Ascending aorta (tissue), 2 donors: Measurements from ENCODE around the gene SCRN1. TPM values are rescaled to one million over a fixed set of nuclear protein-coding genes. Genes with fewer than 3 reads are reported as not detected.

Source experiments
- DNase-seq, 2 donors: peaks; one replicate each; pipeline ENCODE4 v3.0.0-alpha.2; 2019; ENCODE audit warnings: low spot score in 2 of 2
- H3K27ac ChIP-seq, 2 donors: fragments of 200-600 bp; sonication (generic); one replicate each; pipeline ENCODE4 v1.5.1; 2016 to 2017; ENCODE audit warnings: mild to moderate bottlenecking in 1 of 2
- H3K27me3 ChIP-seq: fragments of 200-600 bp; sonication (generic); one replicate; pipeline ENCODE4 v1.5.1; 2017
- H3K36me3 ChIP-seq, 2 donors: fragments of 200-600 bp; sonication (generic); one replicate each; pipeline ENCODE4 v1.5.1; 2016
- H3K4me1 ChIP-seq, 2 donors: fragments of 200-600 bp; sonication (generic); one replicate each; pipeline ENCODE4 v1.5.1; 2016 to 2017; ENCODE audit warnings: mild to moderate bottlenecking in 1 of 2
- H3K4me3 ChIP-seq, 2 donors: fragments of 200-600 bp; sonication (generic); one replicate each; pipeline ENCODE4 v1.5.1; 2016 to 2017; ENCODE audit warnings: mild to moderate bottlenecking in 1 of 2
- H3K9me3 ChIP-seq, 2 donors: fragments of 200-600 bp; sonication (generic); one replicate each; pipeline ENCODE4 v1.5.1; 2016
- intact Hi-C: fragments of 100-400 bp; cut with DNase I; formaldehyde crosslinking; loops from one replicate; pipeline ENCODE4 v1.15.1; 2023
- total RNA-seq: library from RNA; depleted of rRNA; stranded (reverse); fragments of >200 nt; gene quantifications from one replicate; pipeline ENCODE4 v1.1.0, GENCODE V29; 2016
- TF ChIP-seq, protein P1 (sequence below), 3 experiments: fragments of 200-600 bp in 2 of 3; fragments of 450-650 bp in 1 of 3; sonication (generic) in 2 of 3; IDR thresholded peaks; one replicate each; pipeline ENCODE4 v1.5.1; 2016 to 2019; ENCODE audit warnings: antibody characterized with exemption in 3 of 3, mild to moderate bottlenecking in 1 of 3, moderate library complexity in 1 of 3

SCRN1 gene
- total RNA-seq, 1 donor from 2014 or later, result 31.0 TPM

- Histone ChIP-seq H3K4me1 (no peaks in the 10 kb centered on the region), H3K27ac (no peak overlapping the region), H3K27me3 (no peaks in the 10 kb centered on the region), H3K9me3 (no peaks in the 10 kb centered on the region), H3K36me3 (peaks cover 0 to 12% of the 10 kb centered on the region in 2 donors), H3K4me3 (no peak overlapping the region)
- TF ChIP-seq, protein P1, sequence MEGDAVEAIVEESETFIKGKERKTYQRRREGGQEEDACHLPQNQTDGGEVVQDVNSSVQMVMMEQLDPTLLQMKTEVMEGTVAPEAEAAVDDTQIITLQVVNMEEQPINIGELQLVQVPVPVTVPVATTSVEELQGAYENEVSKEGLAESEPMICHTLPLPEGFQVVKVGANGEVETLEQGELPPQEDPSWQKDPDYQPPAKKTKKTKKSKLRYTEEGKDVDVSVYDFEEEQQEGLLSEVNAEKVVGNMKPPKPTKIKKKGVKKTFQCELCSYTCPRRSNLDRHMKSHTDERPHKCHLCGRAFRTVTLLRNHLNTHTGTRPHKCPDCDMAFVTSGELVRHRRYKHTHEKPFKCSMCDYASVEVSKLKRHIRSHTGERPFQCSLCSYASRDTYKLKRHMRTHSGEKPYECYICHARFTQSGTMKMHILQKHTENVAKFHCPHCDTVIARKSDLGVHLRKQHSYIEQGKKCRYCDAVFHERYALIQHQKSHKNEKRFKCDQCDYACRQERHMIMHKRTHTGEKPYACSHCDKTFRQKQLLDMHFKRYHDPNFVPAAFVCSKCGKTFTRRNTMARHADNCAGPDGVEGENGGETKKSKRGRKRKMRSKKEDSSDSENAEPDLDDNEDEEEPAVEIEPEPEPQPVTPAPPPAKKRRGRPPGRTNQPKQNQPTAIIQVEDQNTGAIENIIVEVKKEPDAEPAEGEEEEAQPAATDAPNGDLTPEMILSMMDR (IDR thresholded peaks at IDR 0.05), result no peak
- no peak for DNase-seq
- intact Hi-C loops, result no loop called here
These were observed 31.9 kb downstream of the SCRN1 start for GRCh38 chr7:29957521-29958310.

- no peak overlapping the region for H3K27ac ChIP-seq
- DNase-seq, result no peak
- no peaks in the 10 kb centered on the region for H3K4me1 ChIP-seq
- H3K36me3 ChIP-seq, result peaks cover 6 to 19% of the 10 kb centered on the region in 2 donors
- intact Hi-C loops, result no loop called here
- H3K9me3 ChIP-seq, result no peaks in the 10 kb centered on the region
- no peaks in the 10 kb centered on the region for H3K27me3 ChIP-seq
- TF ChIP-seq, protein P1 (IDR thresholded peaks at IDR 0.05), result no peak
- H3K4me3 ChIP-seq, result no peak overlapping the region
These were observed 33.1 kb downstream of the SCRN1 start for GRCh38 chr7:29956487-29956836.

GRCh38 chr7:29955799-29956486, 33.7 kb downstream of the SCRN1 start:
- no peak overlapping the region for H3K4me3 ChIP-seq
- TF ChIP-seq, protein P1 (IDR thresholded peaks at IDR 0.05), result no peak
- H3K27me3 ChIP-seq, result no peaks in the 10 kb centered on the region
- intact Hi-C loops, result no loop called here
- H3K4me1 ChIP-seq, result no peaks in the 10 kb centered on the region
- no peaks in the 10 kb centered on the region for H3K9me3 ChIP-seq
- no peak for DNase-seq
- H3K36me3 ChIP-seq, result peaks cover 11 to 24% of the 10 kb centered on the region in 2 donors
- no peak overlapping the region for H3K27ac ChIP-seq

GRCh38 chr7:29955075-29955792, 34.4 kb downstream of the SCRN1 start:
- TF ChIP-seq, protein P1 (IDR thresholded peaks at IDR 0.05), result no peak
- intact Hi-C loops, result no loop called here
- Histone ChIP-seq H3K36me3 (peaks cover 13 to 30% of the 10 kb centered on the region in 2 donors), H3K27me3 (no peaks in the 10 kb centered on the region), H3K9me3 (no peaks in the 10 kb centered on the region), H3K4me3 (no peak overlapping the region), H3K27ac (no peak overlapping the region), H3K4me1 (no peaks in the 10 kb centered on the region)
- no peak for DNase-seq

GRCh38 chr7:29953726-29954347, 35.8 kb downstream of the SCRN1 start:
- no peak for DNase-seq
- H3K4me1 ChIP-seq, result no peaks in the 10 kb centered on the region
- peak overlapping the region; percentile 41 to 56 for H3K27ac ChIP-seq
- H3K27me3 ChIP-seq, result no peaks in the 10 kb centered on the region
- intact Hi-C loops, result no loop called here
- H3K9me3 ChIP-seq, result no peaks in the 10 kb centered on the region
- no peak overlapping the region for H3K4me3 ChIP-seq
- H3K36me3 ChIP-seq, result peaks cover 15 to 26% of the 10 kb centered on the region in 2 donors
- TF ChIP-seq, protein P1 (IDR thresholded peaks at IDR 0.05), result no peak
